ENCODE results near the gene RAD51C.
"Not testable (repeated sequence)": the region's sequence is repeated elsewhere in the genome, so short reads cannot be mapped to it uniquely, and the experiment has no call there.

RAD51C gene

DNA sequence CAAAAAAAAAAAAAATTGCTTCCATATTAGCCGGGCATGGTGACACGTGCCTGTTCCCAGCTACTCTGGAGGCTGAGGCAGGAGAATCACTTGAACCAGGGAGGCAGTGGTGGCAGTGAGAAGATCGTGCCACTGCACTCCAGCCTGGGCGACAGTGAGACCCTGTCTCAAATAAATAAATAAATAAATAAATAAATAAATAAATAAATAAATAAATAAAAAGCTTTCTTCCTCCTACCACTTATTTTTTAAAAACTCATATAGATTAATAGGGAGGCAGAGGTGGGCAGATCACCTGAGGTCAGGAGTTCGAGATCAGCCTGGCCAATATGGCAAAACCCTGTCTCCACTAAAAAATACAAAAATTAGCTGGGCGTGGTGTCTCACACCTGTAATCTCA lies 7.9 kb upstream of the RAD51C start:
- not testable (repeated sequence) for H3K79me1 ChIP-seq (replicated peaks; ENCODE audit: low read length, poor library complexity, severe bottlenecking); H3K9ac ChIP-seq (ENCODE audit: low read length); H3K4me3 ChIP-seq (ENCODE audit: insufficient read depth in 1 of 2, low read depth in 1 of 2, low read length in 2 of 2); H2BK120ac ChIP-seq (ENCODE audit: low read depth, low read length); H2AFZ ChIP-seq (ENCODE audit: low read depth, low read length); H3K9me3 ChIP-seq (ENCODE audit: control insufficient read depth, low read length); H3K23ac ChIP-seq (ENCODE audit: low read length in 2 of 2); H3K14ac ChIP-seq (ENCODE audit: low read length in 2 of 2); H2BK15ac ChIP-seq (ENCODE audit: low read depth, poor library complexity, severe bottlenecking); H2AK5ac ChIP-seq (ENCODE audit: low read length, severe bottlenecking); H3K4me2 ChIP-seq (ENCODE audit: low read length, poor library complexity, severe bottlenecking); H2BK5ac ChIP-seq (ENCODE audit: low read depth, low read length, poor library complexity, severe bottlenecking); H3K36me3 ChIP-seq (ENCODE audit: control insufficient read depth in 1 of 2, insufficient read depth in 2 of 2, low read depth in 1 of 2, low read length in 2 of 2); H4K91ac ChIP-seq (ENCODE audit: low read length); H4K8ac ChIP-seq (ENCODE audit: low read length); H3K27me3 ChIP-seq (ENCODE audit: control insufficient read depth in 1 of 2, insufficient read depth in 1 of 2, low read length in 2 of 2); DNase-seq; H2BK12ac ChIP-seq (ENCODE audit: low read length in 2 of 2); H3K18ac ChIP-seq (ENCODE audit: low read depth in 1 of 2, low read length in 2 of 2); H3K4ac ChIP-seq (ENCODE audit: low read depth in 1 of 2, low read length in 2 of 2); H3K27ac ChIP-seq (ENCODE audit: low read length, poor library complexity, severe bottlenecking); H3K4me1 ChIP-seq (ENCODE audit: control insufficient read depth, insufficient read depth, low read depth, low read length)
- WGBS: 80% methylated on average over 4 of the region's 6 CpGs

DNA sequence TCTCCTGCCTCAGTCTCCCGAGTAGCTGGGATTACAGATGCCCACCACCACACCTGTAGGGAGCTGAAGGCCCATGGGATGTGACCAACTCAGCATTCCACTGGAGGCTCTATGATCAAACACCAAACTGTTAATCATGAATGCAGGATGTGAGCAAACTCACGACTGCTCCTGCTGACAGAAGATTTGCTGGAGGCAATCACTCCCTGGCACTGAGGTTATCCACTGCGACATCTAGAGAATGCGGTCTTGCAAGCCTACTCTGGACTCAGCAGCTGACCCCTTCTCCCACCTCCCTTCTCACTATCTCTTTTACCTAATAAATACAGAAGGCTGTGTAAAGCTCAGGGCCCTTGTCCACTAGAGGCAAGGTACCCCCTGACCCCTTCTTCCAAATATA lies 5.4 kb upstream of the RAD51C start:
- Histone ChIP-seq H3K9me3 (ENCODE audit: control insufficient read depth, low read length) (no peaks in the 10 kb centered on the region), H3K27me3 (ENCODE audit: control insufficient read depth in 1 of 2, insufficient read depth in 1 of 2, low read length in 2 of 2) (no peaks in the 10 kb centered on the region), H3K9ac (ENCODE audit: low read length) (no peak overlapping the region), H2BK12ac (ENCODE audit: low read length in 2 of 2) (no peak overlapping the region), H3K4me2 (ENCODE audit: low read length, poor library complexity, severe bottlenecking) (no peak overlapping the region), H3K14ac (ENCODE audit: low read length in 2 of 2) (no peak overlapping the region), H3K79me1 (replicated peaks; ENCODE audit: low read length, poor library complexity, severe bottlenecking) (no peaks in the 10 kb centered on the region), H2BK5ac (ENCODE audit: low read depth, low read length, poor library complexity, severe bottlenecking) (no peak overlapping the region), H4K8ac (ENCODE audit: low read length) (no peak overlapping the region), H2BK120ac (ENCODE audit: low read depth, low read length) (no peak overlapping the region), H3K18ac (ENCODE audit: low read depth in 1 of 2, low read length in 2 of 2) (no peak overlapping the region), H3K4me3 (ENCODE audit: insufficient read depth in 1 of 2, low read depth in 1 of 2, low read length in 2 of 2) (no peak overlapping the region), H3K36me3 (ENCODE audit: control insufficient read depth in 1 of 2, insufficient read depth in 2 of 2, low read depth in 1 of 2, low read length in 2 of 2) (no peaks in the 10 kb centered on the region), H3K23ac (ENCODE audit: low read length in 2 of 2) (no peak overlapping the region), H3K27ac (ENCODE audit: low read length, poor library complexity, severe bottlenecking) (no peak overlapping the region), H2AFZ (ENCODE audit: low read depth, low read length) (no peak overlapping the region), H4K91ac (ENCODE audit: low read length) (no peak overlapping the region), H3K4me1 (ENCODE audit: control insufficient read depth, insufficient read depth, low read depth, low read length) (peaks cover 2% of the 10 kb centered on the region), H3K4ac (ENCODE audit: low read depth in 1 of 2, low read length in 2 of 2) (no peak overlapping the region), H2BK15ac (ENCODE audit: low read depth, poor library complexity, severe bottlenecking) (no peak overlapping the region), H2AK5ac (ENCODE audit: low read length, severe bottlenecking) (no peak overlapping the region)
- DNase-seq: no peak
- 74% methylated on average over 4 of the region's 4 CpGs for WGBS

DNA sequence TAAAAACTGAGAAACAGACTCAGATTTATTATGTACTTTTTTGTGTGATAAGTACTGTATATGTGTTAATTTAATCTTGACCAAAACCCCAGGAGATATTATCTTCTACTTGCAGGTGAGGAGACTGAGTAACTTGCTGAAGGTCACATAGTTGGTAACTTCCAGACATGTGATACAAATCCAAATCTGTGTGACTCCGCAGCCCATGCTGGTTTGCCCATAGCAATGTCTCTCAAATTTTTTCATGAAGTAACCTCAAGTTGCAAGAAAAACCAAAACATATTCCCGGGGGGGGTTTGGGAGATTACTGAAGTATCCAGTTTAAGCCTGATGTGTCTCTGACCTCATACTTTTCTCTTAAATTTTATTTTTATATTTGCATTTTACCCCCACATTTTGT lies 3.9 kb upstream of the RAD51C start:
- H3K4me3 ChIP-seq (ENCODE audit: insufficient read depth in 1 of 2, low read depth in 1 of 2, low read length in 2 of 2): no peak overlapping the region
- H2AFZ ChIP-seq (ENCODE audit: low read depth, low read length): no peak overlapping the region
- H2BK5ac ChIP-seq (ENCODE audit: low read depth, low read length, poor library complexity, severe bottlenecking): no peak overlapping the region
- no peak overlapping the region for H2BK15ac ChIP-seq (ENCODE audit: low read depth, poor library complexity, severe bottlenecking)
- no peak overlapping the region for H2BK120ac ChIP-seq (ENCODE audit: low read depth, low read length)
- no peak overlapping the region for H4K91ac ChIP-seq (ENCODE audit: low read length)
- 100% methylated on average over 1 of the region's 2 CpGs for WGBS
- H3K36me3 ChIP-seq (ENCODE audit: control insufficient read depth in 1 of 2, insufficient read depth in 2 of 2, low read depth in 1 of 2, low read length in 2 of 2): no peaks in the 10 kb centered on the region
- no peak overlapping the region for H3K23ac ChIP-seq (ENCODE audit: low read length in 2 of 2)
- H3K18ac ChIP-seq (ENCODE audit: low read depth in 1 of 2, low read length in 2 of 2): no peak overlapping the region
- DNase-seq: no peak
- no peak overlapping the region for H4K8ac ChIP-seq (ENCODE audit: low read length)
- no peak overlapping the region for H3K4me2 ChIP-seq (ENCODE audit: low read length, poor library complexity, severe bottlenecking)
- H3K27me3 ChIP-seq (ENCODE audit: control insufficient read depth in 1 of 2, insufficient read depth in 1 of 2, low read length in 2 of 2): no peaks in the 10 kb centered on the region
- H3K14ac ChIP-seq (ENCODE audit: low read length in 2 of 2): no peak overlapping the region
- H2AK5ac ChIP-seq (ENCODE audit: low read length, severe bottlenecking): no peak overlapping the region
- peaks cover 3% of the 10 kb centered on the region for H3K4me1 ChIP-seq (ENCODE audit: control insufficient read depth, insufficient read depth, low read depth, low read length)
- H2BK12ac ChIP-seq (ENCODE audit: low read length in 2 of 2): no peak overlapping the region
- H3K4ac ChIP-seq (ENCODE audit: low read depth in 1 of 2, low read length in 2 of 2): no peak overlapping the region
- H3K9me3 ChIP-seq (ENCODE audit: control insufficient read depth, low read length): no peaks in the 10 kb centered on the region
- H3K9ac ChIP-seq (ENCODE audit: low read length): no peak overlapping the region
- no peak overlapping the region for H3K27ac ChIP-seq (ENCODE audit: low read length, poor library complexity, severe bottlenecking)
- H3K79me1 ChIP-seq (replicated peaks; ENCODE audit: low read length, poor library complexity, severe bottlenecking): no peaks in the 10 kb centered on the region

DNA sequence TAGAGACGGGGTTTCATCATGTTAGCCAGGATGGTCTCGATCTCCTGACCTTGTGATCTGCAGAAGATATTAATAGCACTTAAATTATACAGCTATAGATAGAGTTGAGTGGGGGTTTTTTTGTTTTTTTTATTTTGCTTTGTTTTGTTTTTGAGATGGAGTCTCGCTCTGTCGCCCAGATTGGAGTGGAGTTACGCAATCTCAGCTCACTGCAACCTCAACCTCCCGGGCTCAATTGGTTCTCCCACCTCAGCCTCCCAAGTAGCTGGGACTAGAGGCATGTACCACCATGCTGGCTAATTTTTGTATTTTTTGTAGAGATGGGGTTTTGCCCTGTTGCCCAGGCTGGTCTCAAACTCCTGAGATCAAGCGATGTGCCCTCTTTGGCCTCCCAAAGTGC lies 2.4 kb upstream of the RAD51C start:
- not testable (repeated sequence) for H2BK15ac ChIP-seq (ENCODE audit: low read depth, poor library complexity, severe bottlenecking)
- WGBS: 100% methylated on average over 2 of the region's 7 CpGs

More for the DNA sequence above, 2.4 kb upstream of the RAD51C start:
- not testable (repeated sequence) for DNase-seq; H3K14ac ChIP-seq (ENCODE audit: low read length in 2 of 2); H3K27me3 ChIP-seq (ENCODE audit: control insufficient read depth in 1 of 2, insufficient read depth in 1 of 2, low read length in 2 of 2); H3K4me1 ChIP-seq (ENCODE audit: control insufficient read depth, insufficient read depth, low read depth, low read length); H2BK5ac ChIP-seq (ENCODE audit: low read depth, low read length, poor library complexity, severe bottlenecking); H3K9me3 ChIP-seq (ENCODE audit: control insufficient read depth, low read length); H3K4me2 ChIP-seq (ENCODE audit: low read length, poor library complexity, severe bottlenecking); H2BK12ac ChIP-seq (ENCODE audit: low read length in 2 of 2); H2AK5ac ChIP-seq (ENCODE audit: low read length, severe bottlenecking); H3K4ac ChIP-seq (ENCODE audit: low read depth in 1 of 2, low read length in 2 of 2); H3K4me3 ChIP-seq (ENCODE audit: insufficient read depth in 1 of 2, low read depth in 1 of 2, low read length in 2 of 2); H3K18ac ChIP-seq (ENCODE audit: low read depth in 1 of 2, low read length in 2 of 2); H2BK120ac ChIP-seq (ENCODE audit: low read depth, low read length); H2AFZ ChIP-seq (ENCODE audit: low read depth, low read length); H4K91ac ChIP-seq (ENCODE audit: low read length); H3K27ac ChIP-seq (ENCODE audit: low read length, poor library complexity, severe bottlenecking); H4K8ac ChIP-seq (ENCODE audit: low read length); H3K36me3 ChIP-seq (ENCODE audit: control insufficient read depth in 1 of 2, insufficient read depth in 2 of 2, low read depth in 1 of 2, low read length in 2 of 2); H3K23ac ChIP-seq (ENCODE audit: low read length in 2 of 2); H3K79me1 ChIP-seq (replicated peaks; ENCODE audit: low read length, poor library complexity, severe bottlenecking); H3K9ac ChIP-seq (ENCODE audit: low read length)
